GM18508 (cell line): ENCODE results near the gene NIPA2.

ENCODE experiments used
- ATAC-seq: cut with Tn5 transposase; IDR thresholded peaks from one replicate; pipeline ENCODE4 v1.9.1; 2021; ENCODE audit warnings: moderate number of reproducible peaks; ENCODE audit not compliant: insufficient read depth, unreplicated experiment

The NIPA2 gene

GRCh38 chr15:22893881-22894280, 55.4 kb downstream of the NIPA2 start:
- no peak for ATAC-seq

- peak; percentile 76 for ATAC-seq
Observed at GRCh38 chr15:22895465-22896190, 57.2 kb downstream of the NIPA2 start.

GRCh38 chr15:22902046-22902445, 63.6 kb downstream of the NIPA2 start:
- no peak for ATAC-seq

GRCh38 chr15:22902578-22902977, 64.1 kb downstream of the NIPA2 start:
- no peak for ATAC-seq

- ATAC-seq = no peak
Observed at GRCh38 chr15:22902981-22903380, 64.5 kb downstream of the NIPA2 start.

GRCh38 chr15:22903427-22903826, 65.0 kb downstream of the NIPA2 start:
- ATAC-seq = no peak

GRCh38 chr15:22903961-22904534, 65.6 kb downstream of the NIPA2 start:
- no peak for ATAC-seq

- ATAC-seq = no peak
Observed at GRCh38 chr15:22904736-22905135, 66.3 kb downstream of the NIPA2 start.

GRCh38 chr15:22907161-22907950, 68.9 kb downstream of the NIPA2 start:
- ATAC-seq = no peak

- no peak for ATAC-seq
Observed at GRCh38 chr15:22908830-22909229, 70.4 kb downstream of the NIPA2 start.

- ATAC-seq = no peak
Observed at GRCh38 chr15:22911306-22911705, 72.8 kb downstream of the NIPA2 start.

- ATAC-seq = no peak
Observed at GRCh38 chr15:22912256-22912655, 73.8 kb downstream of the NIPA2 start.

- no peak for ATAC-seq
Observed at GRCh38 chr15:22913646-22914380, 75.3 kb downstream of the NIPA2 start.

GRCh38 chr15:22915866-22916515, 77.5 kb downstream of the NIPA2 start:
- no peak for ATAC-seq

GRCh38 chr15:22916606-22917350, 78.3 kb downstream of the NIPA2 start:
- ATAC-seq = no peak

- no peak for ATAC-seq
Observed at GRCh38 chr15:22917556-22917955, 79.1 kb downstream of the NIPA2 start.
